GM23338 (cell line): ENCODE results near the gene BDKRB1.
"Not testable (repeated sequence)": the region's sequence is repeated elsewhere in the genome, so short reads cannot be mapped to it uniquely, and the experiment has no call there.

Source experiments
- CREB1 ChIP-seq: fragments of 250-450 bp; sonication (Bioruptor Pico); IDR thresholded peaks from 2 replicates; pipeline ENCODE4 v1.5.0; 2020; ENCODE audit warnings: low read depth, mild to moderate bottlenecking, moderate library complexity
- EZH2 ChIP-seq: fragments of 200-600 bp; sonication (generic); IDR thresholded peaks from one replicate; pipeline ENCODE4 v1.8.0; 2017; ENCODE audit warnings: antibody characterized with exemption, mild to moderate bottlenecking, low read depth; ENCODE audit not compliant: unreplicated experiment
- EZH2phosphoT487 ChIP-seq: fragments of 200-600 bp; sonication (generic); IDR thresholded peaks from one replicate; pipeline ENCODE4 v1.8.1; 2018; ENCODE audit warnings: antibody characterized with exemption; ENCODE audit not compliant: unreplicated experiment
- JUNB ChIP-seq: IDR thresholded peaks from one replicate; pipeline ENCODE4 v1.6.1; 2016; ENCODE audit warnings: antibody characterized with exemption; ENCODE audit not compliant: unreplicated experiment
- POLR2AphosphoS5 ChIP-seq: IDR thresholded peaks from 2 replicates; pipeline ENCODE4 v1.6.1; 2016; ENCODE audit warnings: antibody characterized with exemption, low read depth
- STAT1 ChIP-seq: IDR thresholded peaks from one replicate; pipeline ENCODE4 v1.6.1; 2016; ENCODE audit warnings: antibody characterized with exemption; ENCODE audit not compliant: unreplicated experiment
- TF ChIP-seq, protein P1 (sequence below), 2 experiments: fragments of 200-600 bp in 1 of 2; sonication (generic) in 1 of 2; conservative IDR thresholded peaks; 2 replicates each; pipeline versions ENCODE4 v1.5.1 to v1.6.1; 2016 to 2017; ENCODE audit warnings: antibody characterized with exemption in 2 of 2, low read depth in 2 of 2, mild to moderate bottlenecking in 2 of 2, moderate library complexity in 1 of 2
- TF ChIP-seq, protein P2 (sequence below): IDR thresholded peaks from one replicate; pipeline ENCODE4 v1.6.1; 2018; ENCODE audit warnings: antibody characterized with exemption; ENCODE audit not compliant: unreplicated experiment
- TF ChIP-seq, protein P3 (sequence below): fragments of 250-450 bp; sonication (Bioruptor Pico); IDR thresholded peaks from 2 replicates; pipeline ENCODE4 v1.5.0; 2020; ENCODE audit warnings: mild to moderate bottlenecking, moderate library complexity

DNA sequence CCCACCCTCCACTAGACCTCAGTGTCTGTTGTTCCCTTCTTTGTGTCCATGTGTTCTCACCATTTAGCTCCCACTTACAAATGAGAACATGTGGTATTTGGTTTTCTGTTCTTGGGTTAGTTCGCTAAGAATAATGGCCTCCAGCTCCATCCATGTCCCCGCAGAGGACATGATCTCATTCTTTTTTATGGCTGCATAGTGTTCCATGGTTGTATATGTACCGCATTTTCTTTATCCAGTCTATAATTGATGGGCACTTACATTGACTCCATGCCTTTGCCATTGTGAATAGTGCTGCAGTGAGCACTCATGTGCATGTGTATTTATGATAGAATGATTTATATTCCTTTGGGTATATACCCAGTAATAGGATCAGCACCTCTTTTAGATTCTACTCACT, 10.9 kb upstream of the BDKRB1 start:
- TF ChIP-seq JUNB; EZH2; POLR2AphosphoS5; STAT1; EZH2phosphoT487; CREB1 (CRISPR knock-in tag): not testable (repeated sequence)
- TF ChIP-seq, protein P1, sequence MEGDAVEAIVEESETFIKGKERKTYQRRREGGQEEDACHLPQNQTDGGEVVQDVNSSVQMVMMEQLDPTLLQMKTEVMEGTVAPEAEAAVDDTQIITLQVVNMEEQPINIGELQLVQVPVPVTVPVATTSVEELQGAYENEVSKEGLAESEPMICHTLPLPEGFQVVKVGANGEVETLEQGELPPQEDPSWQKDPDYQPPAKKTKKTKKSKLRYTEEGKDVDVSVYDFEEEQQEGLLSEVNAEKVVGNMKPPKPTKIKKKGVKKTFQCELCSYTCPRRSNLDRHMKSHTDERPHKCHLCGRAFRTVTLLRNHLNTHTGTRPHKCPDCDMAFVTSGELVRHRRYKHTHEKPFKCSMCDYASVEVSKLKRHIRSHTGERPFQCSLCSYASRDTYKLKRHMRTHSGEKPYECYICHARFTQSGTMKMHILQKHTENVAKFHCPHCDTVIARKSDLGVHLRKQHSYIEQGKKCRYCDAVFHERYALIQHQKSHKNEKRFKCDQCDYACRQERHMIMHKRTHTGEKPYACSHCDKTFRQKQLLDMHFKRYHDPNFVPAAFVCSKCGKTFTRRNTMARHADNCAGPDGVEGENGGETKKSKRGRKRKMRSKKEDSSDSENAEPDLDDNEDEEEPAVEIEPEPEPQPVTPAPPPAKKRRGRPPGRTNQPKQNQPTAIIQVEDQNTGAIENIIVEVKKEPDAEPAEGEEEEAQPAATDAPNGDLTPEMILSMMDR (conservative IDR thresholded peaks at IDR 0.05; ENCODE audit: low read depth in 2 of 2), result not testable (repeated sequence)
- TF ChIP-seq, protein P2, sequence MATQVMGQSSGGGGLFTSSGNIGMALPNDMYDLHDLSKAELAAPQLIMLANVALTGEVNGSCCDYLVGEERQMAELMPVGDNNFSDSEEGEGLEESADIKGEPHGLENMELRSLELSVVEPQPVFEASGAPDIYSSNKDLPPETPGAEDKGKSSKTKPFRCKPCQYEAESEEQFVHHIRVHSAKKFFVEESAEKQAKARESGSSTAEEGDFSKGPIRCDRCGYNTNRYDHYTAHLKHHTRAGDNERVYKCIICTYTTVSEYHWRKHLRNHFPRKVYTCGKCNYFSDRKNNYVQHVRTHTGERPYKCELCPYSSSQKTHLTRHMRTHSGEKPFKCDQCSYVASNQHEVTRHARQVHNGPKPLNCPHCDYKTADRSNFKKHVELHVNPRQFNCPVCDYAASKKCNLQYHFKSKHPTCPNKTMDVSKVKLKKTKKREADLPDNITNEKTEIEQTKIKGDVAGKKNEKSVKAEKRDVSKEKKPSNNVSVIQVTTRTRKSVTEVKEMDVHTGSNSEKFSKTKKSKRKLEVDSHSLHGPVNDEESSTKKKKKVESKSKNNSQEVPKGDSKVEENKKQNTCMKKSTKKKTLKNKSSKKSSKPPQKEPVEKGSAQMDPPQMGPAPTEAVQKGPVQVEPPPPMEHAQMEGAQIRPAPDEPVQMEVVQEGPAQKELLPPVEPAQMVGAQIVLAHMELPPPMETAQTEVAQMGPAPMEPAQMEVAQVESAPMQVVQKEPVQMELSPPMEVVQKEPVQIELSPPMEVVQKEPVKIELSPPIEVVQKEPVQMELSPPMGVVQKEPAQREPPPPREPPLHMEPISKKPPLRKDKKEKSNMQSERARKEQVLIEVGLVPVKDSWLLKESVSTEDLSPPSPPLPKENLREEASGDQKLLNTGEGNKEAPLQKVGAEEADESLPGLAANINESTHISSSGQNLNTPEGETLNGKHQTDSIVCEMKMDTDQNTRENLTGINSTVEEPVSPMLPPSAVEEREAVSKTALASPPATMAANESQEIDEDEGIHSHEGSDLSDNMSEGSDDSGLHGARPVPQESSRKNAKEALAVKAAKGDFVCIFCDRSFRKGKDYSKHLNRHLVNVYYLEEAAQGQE, result not testable (repeated sequence)
- TF ChIP-seq, protein P3, sequence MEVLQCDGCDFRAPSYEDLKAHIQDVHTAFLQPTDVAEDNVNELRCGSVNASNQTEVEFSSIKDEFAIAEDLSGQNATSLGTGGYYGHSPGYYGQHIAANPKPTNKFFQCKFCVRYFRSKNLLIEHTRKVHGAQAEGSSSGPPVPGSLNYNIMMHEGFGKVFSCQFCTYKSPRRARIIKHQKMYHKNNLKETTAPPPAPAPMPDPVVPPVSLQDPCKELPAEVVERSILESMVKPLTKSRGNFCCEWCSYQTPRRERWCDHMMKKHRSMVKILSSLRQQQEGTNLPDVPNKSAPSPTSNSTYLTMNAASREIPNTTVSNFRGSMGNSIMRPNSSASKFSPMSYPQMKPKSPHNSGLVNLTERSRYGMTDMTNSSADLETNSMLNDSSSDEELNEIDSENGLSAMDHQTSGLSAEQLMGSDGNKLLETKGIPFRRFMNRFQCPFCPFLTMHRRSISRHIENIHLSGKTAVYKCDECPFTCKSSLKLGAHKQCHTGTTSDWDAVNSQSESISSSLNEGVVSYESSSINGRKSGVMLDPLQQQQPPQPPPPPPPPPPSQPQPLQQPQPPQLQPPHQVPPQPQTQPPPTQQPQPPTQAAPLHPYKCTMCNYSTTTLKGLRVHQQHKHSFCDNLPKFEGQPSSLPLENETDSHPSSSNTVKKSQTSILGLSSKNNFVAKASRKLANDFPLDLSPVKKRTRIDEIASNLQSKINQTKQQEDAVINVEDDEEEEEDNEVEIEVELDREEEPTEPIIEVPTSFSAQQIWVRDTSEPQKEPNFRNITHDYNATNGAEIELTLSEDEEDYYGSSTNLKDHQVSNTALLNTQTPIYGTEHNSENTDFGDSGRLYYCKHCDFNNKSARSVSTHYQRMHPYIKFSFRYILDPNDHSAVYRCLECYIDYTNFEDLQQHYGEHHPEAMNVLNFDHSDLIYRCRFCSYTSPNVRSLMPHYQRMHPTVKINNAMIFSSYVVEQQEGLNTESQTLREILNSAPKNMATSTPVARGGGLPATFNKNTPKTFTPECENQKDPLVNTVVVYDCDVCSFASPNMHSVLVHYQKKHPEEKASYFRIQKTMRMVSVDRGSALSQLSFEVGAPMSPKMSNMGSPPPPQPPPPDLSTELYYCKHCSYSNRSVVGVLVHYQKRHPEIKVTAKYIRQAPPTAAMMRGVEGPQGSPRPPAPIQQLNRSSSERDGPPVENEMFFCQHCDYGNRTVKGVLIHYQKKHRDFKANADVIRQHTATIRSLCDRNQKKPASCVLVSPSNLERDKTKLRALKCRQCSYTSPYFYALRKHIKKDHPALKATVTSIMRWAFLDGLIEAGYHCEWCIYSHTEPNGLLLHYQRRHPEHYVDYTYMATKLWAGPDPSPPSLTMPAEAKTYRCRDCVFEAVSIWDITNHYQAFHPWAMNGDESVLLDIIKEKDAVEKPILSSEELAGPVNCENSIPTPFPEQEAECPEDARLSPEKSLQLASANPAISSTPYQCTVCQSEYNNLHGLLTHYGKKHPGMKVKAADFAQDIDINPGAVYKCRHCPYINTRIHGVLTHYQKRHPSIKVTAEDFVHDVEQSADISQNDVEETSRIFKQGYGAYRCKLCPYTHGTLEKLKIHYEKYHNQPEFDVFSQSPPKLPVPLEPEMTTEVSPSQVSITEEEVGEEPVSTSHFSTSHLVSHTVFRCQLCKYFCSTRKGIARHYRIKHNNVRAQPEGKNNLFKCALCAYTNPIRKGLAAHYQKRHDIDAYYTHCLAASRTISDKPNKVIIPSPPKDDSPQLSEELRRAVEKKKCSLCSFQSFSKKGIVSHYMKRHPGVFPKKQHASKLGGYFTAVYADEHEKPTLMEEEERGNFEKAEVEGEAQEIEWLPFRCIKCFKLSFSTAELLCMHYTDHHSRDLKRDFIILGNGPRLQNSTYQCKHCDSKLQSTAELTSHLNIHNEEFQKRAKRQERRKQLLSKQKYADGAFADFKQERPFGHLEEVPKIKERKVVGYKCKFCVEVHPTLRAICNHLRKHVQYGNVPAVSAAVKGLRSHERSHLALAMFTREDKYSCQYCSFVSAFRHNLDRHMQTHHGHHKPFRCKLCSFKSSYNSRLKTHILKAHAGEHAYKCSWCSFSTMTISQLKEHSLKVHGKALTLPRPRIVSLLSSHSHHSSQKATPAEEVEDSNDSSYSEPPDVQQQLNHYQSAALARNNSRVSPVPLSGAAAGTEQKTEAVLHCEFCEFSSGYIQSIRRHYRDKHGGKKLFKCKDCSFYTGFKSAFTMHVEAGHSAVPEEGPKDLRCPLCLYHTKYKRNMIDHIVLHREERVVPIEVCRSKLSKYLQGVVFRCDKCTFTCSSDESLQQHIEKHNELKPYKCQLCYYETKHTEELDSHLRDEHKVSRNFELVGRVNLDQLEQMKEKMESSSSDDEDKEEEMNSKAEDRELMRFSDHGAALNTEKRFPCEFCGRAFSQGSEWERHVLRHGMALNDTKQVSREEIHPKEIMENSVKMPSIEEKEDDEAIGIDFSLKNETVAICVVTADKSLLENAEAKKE (CRISPR knock-in tag), result not testable (repeated sequence)
